Stimulated activated CD4-positive, alpha-beta T cell treated with anti-CD3 and anti-CD28 coated beads, Interleukin-1b, Interleukin-23, amount 100 ng/mL, for 48 hours (primary cell): ENCODE data around the gene ADIRF.
"Not testable (repeated sequence)": the region's sequence is repeated elsewhere in the genome, so short reads cannot be mapped to it uniquely, and the experiment has no call there.

ENCODE experiments used
- DNase-seq: peaks from one replicate; pipeline ENCODE4 v3.0.0-alpha.2; 2020

The ADIRF gene

GRCh38 chr10:86968271-86968993 is at the start of gene ADIRF:
Gene ADIRF (plus strand): TSS chr10:86968482. CDS start chr10:86968545, 63 bp downstream.
- DNase-seq: no peak

GRCh38 chr10:86922553-86922961 is 45.7 kb upstream of the ADIRF start:
- DNase-seq: no peak

GRCh38 chr10:86929468-86930380 is 38.6 kb upstream of the ADIRF start:
- no peak for DNase-seq

- no peak for DNase-seq
Measured at GRCh38 chr10:86931872-86932271, 36.4 kb upstream of the ADIRF start.

GRCh38 chr10:86932674-86933073 is 35.6 kb upstream of the ADIRF start:
- DNase-seq: no peak

- DNase-seq: not testable (repeated sequence)
Measured at GRCh38 chr10:86934162-86934711, 34.0 kb upstream of the ADIRF start.

- no peak for DNase-seq
Measured at GRCh38 chr10:86936661-86937501, 31.4 kb upstream of the ADIRF start.

GRCh38 chr10:86937502-86938154 is 30.7 kb upstream of the ADIRF start:
- no peak for DNase-seq

GRCh38 chr10:86938260-86938659 is 30.0 kb upstream of the ADIRF start:
- DNase-seq: no peak

GRCh38 chr10:86940076-86940475 is 28.2 kb upstream of the ADIRF start:
- DNase-seq: not testable (repeated sequence)

GRCh38 chr10:86940677-86941076 is 27.6 kb upstream of the ADIRF start:
- no peak for DNase-seq

GRCh38 chr10:86941426-86941825 is 26.9 kb upstream of the ADIRF start:
- no peak for DNase-seq

GRCh38 chr10:86941991-86942421 is 26.3 kb upstream of the ADIRF start:
- no peak for DNase-seq

- DNase-seq: no peak
Measured at GRCh38 chr10:86942441-86943315, 25.6 kb upstream of the ADIRF start.

- no peak for DNase-seq
Measured at GRCh38 chr10:86943316-86944030, 24.8 kb upstream of the ADIRF start.

- no peak for DNase-seq
Measured at GRCh38 chr10:86944031-86944419, 24.3 kb upstream of the ADIRF start.

- no peak for DNase-seq
Measured at GRCh38 chr10:86944471-86944870, 23.8 kb upstream of the ADIRF start.

- no peak for DNase-seq
Measured at GRCh38 chr10:86944907-86945306, 23.4 kb upstream of the ADIRF start.

GRCh38 chr10:86945361-86946212 is 22.7 kb upstream of the ADIRF start:
- no peak for DNase-seq
